Activated naive CD8-positive, alpha-beta T cell treated with anti-CD3 and anti-CD28 coated beads for 36 hours (primary cell): ENCODE data around the gene UVRAG. TPM values are rescaled to one million over a fixed set of nuclear protein-coding genes. Genes with fewer than 3 reads are reported as not detected.

Experiments
- DNase-seq: peaks from one replicate; pipeline ENCODE4 v3.0.0; 2021
- H3K27ac Mint-ChIP-seq: one replicate; pipeline ENCODE4 v1.8.0; 2022; ENCODE audit warnings: mild to moderate bottlenecking, moderate library complexity, mixed read lengths
- H3K27me3 Mint-ChIP-seq: one replicate; pipeline ENCODE4 v1.8.0; 2022; ENCODE audit warnings: mild to moderate bottlenecking, mixed read lengths
- H3K36me3 Mint-ChIP-seq: one replicate; pipeline ENCODE4 v1.8.0; 2021; ENCODE audit warnings: mild to moderate bottlenecking, mixed read lengths
- H3K4me1 Mint-ChIP-seq: one replicate; pipeline ENCODE4 v1.8.0; 2021; ENCODE audit warnings: mixed read lengths
- H3K4me3 Mint-ChIP-seq: one replicate; pipeline ENCODE4 v1.8.0; 2022; ENCODE audit warnings: mild to moderate bottlenecking, moderate library complexity, mixed read lengths
- H3K9me3 Mint-ChIP-seq: one replicate; pipeline ENCODE4 v1.8.0; 2022; ENCODE audit warnings: mixed read lengths
- total RNA-seq, 2 experiments: library from RNA; stranded (reverse); gene quantifications; one replicate each; pipeline ENCODE4 v1.2.3, GENCODE V29; 2021

The UVRAG gene
- total RNA-seq, 2 experiments from 2014 or later = 16.8 to 17.7 TPM

DNA sequence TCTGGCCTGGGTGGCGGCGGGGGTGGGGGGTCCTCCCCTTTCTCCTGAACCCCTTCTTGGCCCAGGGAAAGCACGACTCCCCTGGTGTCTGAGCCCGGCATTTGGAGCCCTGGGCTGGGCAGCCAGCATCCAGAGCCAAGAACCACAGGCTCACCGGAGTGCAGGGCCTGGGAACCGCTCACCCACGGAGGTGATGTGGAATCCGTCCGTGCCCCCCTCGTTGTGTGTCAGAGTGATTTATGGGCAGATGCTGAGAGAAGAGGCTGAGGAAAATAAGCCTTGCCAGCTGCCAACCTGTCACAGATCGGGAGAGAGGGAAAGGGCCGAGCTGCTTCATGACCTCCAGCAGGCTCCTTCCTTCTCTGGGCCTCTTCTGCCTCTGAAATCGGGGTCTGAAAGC, 357.6 kb downstream of the UVRAG start:
- H3K27me3 Mint-ChIP-seq = peaks cover 6% of the 10 kb centered on the region
- no peak overlapping the region for H3K4me3 Mint-ChIP-seq
- H3K4me1 Mint-ChIP-seq = peaks cover 7% of the 10 kb centered on the region
- no peaks in the 10 kb centered on the region for H3K9me3 Mint-ChIP-seq
- H3K36me3 Mint-ChIP-seq = no peaks in the 10 kb centered on the region
- no peak overlapping the region for H3K27ac Mint-ChIP-seq
- no peak for DNase-seq

DNA sequence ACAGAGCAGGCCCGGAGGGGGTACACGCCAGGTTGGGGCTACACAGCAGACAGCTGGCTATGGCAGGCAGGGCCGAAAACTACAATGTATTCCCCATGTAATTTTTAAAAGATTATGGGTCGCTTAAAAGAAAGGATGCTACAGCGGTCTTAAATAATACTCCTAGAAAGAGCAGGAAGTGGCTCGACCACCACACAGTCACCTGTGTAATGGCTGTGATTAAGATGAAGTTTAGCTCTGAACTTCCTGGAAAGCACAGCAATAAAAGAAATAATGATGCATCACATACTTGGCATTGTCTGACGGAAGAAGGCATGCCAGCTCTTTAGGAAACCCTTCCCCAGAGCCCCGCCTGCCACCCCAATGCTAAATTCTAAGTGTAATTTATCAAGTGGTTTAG, 358.7 kb downstream of the UVRAG start:
- Mint-ChIP-seq H3K9me3 (no peaks in the 10 kb centered on the region), H3K4me1 (peaks cover 7% of the 10 kb centered on the region), H3K27me3 (no peaks in the 10 kb centered on the region), H3K36me3 (no peaks in the 10 kb centered on the region), H3K27ac (no peak overlapping the region), H3K4me3 (no peak overlapping the region)
- DNase-seq = no peak

DNA sequence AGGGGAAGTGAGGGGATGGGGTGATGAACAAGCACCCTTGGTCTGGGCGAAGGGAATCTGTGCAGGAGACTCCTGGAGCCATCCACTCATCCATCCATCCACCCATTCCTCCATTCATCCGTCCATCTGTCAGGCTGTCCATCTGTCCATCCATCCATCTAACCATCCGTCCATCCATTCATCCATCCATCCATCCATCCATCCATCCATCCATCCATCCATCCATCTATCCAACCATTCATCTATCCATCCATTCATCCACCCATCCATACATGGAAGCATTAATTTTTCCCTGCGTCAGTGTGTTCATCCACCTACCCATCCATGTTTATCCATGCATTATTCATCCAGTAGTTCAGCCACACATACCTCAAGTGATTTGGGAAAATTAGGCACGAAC, 359.3 kb downstream of the UVRAG start:
- H3K36me3 Mint-ChIP-seq = no peaks in the 10 kb centered on the region
- H3K9me3 Mint-ChIP-seq = no peaks in the 10 kb centered on the region
- DNase-seq = no peak
- no peaks in the 10 kb centered on the region for H3K27me3 Mint-ChIP-seq
- H3K4me1 Mint-ChIP-seq = peaks cover 7% of the 10 kb centered on the region
- H3K4me3 Mint-ChIP-seq = no peak overlapping the region
- H3K27ac Mint-ChIP-seq = no peak overlapping the region

DNA sequence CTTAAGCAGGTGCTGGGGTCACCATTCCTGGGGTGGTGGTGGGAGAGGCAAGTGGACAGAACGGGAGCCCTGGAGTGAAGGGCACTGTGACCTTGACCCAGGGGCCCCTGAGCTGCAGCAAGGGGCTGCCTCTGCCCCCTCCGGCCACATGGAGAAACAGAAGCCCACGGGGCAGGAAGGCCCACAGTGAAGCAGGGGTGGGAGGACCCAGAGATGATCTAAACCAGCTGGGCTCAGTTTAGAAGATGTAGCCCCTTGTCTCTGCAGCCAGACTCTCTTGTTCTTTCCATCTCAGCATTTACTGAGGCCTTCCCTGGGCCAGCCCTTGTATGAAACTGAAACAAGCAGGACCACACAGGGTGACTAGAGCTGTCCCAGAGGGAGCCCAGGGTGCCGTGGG, 360.8 kb downstream of the UVRAG start:
- H3K36me3 Mint-ChIP-seq = no peaks in the 10 kb centered on the region
- H3K27me3 Mint-ChIP-seq = no peaks in the 10 kb centered on the region
- no peak overlapping the region for H3K4me3 Mint-ChIP-seq
- H3K27ac Mint-ChIP-seq = no peak overlapping the region
- no peaks in the 10 kb centered on the region for H3K9me3 Mint-ChIP-seq
- peaks cover 7% of the 10 kb centered on the region for H3K4me1 Mint-ChIP-seq
- no peak for DNase-seq

DNA sequence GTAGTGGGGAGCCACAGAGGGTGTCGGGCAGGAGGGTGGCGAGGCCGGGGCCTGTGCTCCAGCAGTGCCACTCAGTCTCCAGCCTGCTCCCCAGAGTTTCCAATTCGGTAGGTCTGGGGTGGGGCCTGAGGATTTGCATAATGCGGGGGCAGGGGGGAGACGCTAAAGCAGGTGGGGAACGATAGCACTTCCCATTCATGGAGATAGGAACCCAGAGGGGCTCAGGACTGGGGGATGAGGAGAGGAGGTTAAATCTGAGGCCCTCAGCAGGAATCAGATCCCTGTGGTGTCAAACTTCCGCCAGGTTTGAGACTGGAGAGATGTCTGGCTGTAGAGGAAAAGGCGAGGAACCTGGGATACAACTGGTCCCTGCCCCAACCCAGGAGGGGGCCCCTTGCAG, 361.5 kb downstream of the UVRAG start:
- H3K9me3 Mint-ChIP-seq = no peaks in the 10 kb centered on the region
- peaks cover 7% of the 10 kb centered on the region for H3K4me1 Mint-ChIP-seq
- H3K4me3 Mint-ChIP-seq = no peak overlapping the region
- no peaks in the 10 kb centered on the region for H3K36me3 Mint-ChIP-seq
- H3K27ac Mint-ChIP-seq = no peak overlapping the region
- DNase-seq = no peak
- H3K27me3 Mint-ChIP-seq = no peaks in the 10 kb centered on the region

DNA sequence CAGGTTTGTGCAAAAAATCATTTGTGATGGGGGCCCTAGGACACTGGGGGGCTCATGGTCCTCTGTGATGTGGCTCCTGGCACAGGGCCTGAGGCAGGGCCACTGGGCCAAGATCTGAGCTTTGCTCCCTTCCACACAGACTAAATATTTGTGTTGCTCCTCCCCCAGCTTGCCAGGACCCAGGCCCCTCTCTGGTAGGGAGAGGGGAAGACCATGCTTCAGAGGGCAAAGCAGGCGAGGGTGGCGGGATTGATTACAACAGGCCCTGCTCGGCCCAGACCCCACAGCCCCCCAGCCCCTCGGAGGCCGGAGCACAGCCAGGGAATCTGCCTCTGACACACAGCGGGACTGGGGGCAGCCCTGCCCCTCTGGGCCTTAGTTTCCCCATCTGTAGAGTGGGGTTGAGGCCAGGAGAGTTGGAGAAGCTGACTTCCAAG, 362.3 kb downstream of the UVRAG start:
- Mint-ChIP-seq H3K27ac (no peak overlapping the region), H3K4me3 (no peak overlapping the region), H3K4me1 (peaks cover 7% of the 10 kb centered on the region), H3K36me3 (no peaks in the 10 kb centered on the region), H3K27me3 (no peaks in the 10 kb centered on the region), H3K9me3 (no peaks in the 10 kb centered on the region)
- DNase-seq = no peak

DNA sequence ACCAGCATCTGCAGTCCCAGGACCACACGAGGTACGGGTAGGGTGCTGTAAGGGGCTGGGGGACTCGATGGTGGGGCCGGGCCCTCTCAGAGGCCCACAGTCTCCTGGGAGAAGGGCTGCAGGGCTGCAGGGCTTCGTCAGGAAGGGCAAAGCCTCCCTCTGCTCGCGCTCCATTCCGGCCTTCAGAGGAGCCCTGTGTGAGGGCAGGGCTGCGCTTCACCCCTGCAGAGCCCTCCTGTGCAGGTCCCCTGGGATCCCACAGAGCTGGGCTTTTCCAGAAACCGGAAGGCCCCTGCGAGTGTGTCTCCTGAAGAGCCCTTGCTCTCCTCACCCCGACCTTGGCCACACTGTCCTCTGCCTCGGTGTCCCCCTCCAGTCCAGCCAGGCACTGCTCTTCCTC, 364.1 kb downstream of the UVRAG start:
- no peak overlapping the region for H3K4me3 Mint-ChIP-seq
- no peaks in the 10 kb centered on the region for H3K36me3 Mint-ChIP-seq
- no peaks in the 10 kb centered on the region for H3K4me1 Mint-ChIP-seq
- DNase-seq = no peak
- no peaks in the 10 kb centered on the region for H3K27me3 Mint-ChIP-seq
- H3K9me3 Mint-ChIP-seq = no peaks in the 10 kb centered on the region
- no peak overlapping the region for H3K27ac Mint-ChIP-seq

DNA sequence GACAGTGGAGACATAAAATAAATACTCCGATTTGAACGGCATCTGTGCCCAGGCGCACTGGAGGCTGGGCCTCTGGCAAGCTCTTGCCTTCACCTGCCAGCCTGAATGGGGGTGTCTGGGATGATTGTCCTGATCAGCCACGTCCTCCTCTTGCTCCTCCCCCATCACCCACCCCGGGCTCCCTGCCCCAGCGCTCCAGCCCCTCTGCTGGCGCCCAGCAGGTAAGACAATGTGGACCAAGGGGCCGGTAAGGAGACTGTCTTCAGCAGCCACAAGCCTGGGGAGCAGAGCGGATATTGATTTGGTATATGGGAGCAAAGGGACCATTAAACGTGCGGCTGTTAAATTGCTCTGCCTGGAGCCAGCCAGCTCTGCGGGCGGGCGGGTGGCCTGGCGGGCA, 366.4 kb downstream of the UVRAG start:
- Mint-ChIP-seq H3K9me3 (no peaks in the 10 kb centered on the region), H3K4me1 (no peaks in the 10 kb centered on the region), H3K27ac (no peak overlapping the region), H3K4me3 (no peak overlapping the region), H3K36me3 (no peaks in the 10 kb centered on the region), H3K27me3 (no peaks in the 10 kb centered on the region)
- DNase-seq = no peak

DNA sequence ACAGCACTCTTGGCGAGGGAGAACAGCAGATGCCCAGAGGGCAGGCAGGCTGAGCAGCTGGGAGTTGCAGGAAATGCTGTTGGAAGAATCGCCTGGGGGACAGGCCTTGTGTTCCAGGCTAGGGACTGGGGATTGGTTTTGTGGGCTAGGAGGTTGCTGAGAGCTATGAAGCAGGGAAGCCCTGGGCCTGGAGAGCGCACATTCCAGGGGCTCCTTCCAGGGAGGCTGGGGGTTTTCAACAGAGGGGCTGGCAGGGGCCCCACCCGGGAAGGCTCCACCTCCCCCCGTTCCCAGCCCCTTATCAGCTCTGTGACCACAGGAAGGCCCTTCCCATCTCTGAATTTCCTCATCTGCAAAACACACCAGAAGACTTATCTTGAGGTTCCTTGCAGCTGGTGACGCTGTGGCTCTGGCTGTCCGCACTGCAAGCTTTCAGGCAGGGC, 369.6 kb downstream of the UVRAG start:
- no peak overlapping the region for H3K27ac Mint-ChIP-seq
- no peaks in the 10 kb centered on the region for H3K27me3 Mint-ChIP-seq
- no peak overlapping the region for H3K4me3 Mint-ChIP-seq
- H3K4me1 Mint-ChIP-seq = no peaks in the 10 kb centered on the region
- no peaks in the 10 kb centered on the region for H3K9me3 Mint-ChIP-seq
- H3K36me3 Mint-ChIP-seq = no peaks in the 10 kb centered on the region
- DNase-seq = no peak

DNA sequence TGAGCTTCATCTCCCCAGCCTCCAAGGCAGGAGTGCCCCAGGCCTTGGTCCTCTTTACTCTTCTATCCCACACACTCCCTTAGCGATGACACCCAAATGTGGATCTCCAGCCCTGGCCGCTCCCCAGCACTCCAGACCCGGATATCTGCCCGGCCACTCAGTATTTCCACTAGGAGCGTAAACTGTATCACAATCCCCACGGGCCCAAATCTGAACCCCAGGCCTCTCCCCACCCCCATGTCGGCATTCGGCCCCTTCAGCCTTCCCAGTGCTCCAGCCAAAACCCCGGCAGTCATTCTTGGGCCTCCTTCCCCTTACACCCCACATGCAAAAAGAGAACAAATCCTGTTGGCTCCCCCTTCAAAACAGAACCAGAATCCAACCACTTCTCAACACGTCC, 370.5 kb downstream of the UVRAG start:
- DNase-seq = no peak
- H3K4me3 Mint-ChIP-seq = no peak overlapping the region
- no peaks in the 10 kb centered on the region for H3K4me1 Mint-ChIP-seq
- no peak overlapping the region for H3K27ac Mint-ChIP-seq
- H3K9me3 Mint-ChIP-seq = no peaks in the 10 kb centered on the region
- no peaks in the 10 kb centered on the region for H3K27me3 Mint-ChIP-seq
- no peaks in the 10 kb centered on the region for H3K36me3 Mint-ChIP-seq

DNA sequence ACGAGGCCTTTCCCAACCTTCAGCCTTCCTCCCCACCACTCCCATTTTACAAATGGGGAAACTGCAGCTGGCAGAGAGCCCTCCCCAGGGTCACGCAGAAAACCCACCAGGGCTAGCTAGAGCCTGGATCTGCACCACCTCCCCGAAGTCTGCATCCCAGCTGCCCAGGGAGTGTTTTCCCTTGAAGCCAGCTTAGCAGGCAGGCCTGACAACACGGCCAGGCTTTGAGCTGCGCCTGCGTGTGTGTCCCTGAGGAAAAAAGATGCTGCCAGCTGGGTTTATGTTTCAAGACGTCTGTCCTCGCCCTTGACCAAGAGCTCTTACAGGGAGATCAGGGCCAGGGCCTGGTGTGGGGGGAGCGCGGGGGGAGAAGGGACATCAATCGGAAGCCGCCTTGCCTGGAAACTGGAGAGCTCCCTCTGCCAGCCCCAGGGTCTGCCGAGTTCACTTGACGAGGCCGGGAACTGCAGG, 371.0 kb downstream of the UVRAG start:
- Mint-ChIP-seq H3K9me3 (no peaks in the 10 kb centered on the region), H3K27me3 (no peaks in the 10 kb centered on the region), H3K36me3 (no peaks in the 10 kb centered on the region), H3K4me1 (no peaks in the 10 kb centered on the region), H3K4me3 (no peak overlapping the region), H3K27ac (no peak overlapping the region)
- no peak for DNase-seq

DNA sequence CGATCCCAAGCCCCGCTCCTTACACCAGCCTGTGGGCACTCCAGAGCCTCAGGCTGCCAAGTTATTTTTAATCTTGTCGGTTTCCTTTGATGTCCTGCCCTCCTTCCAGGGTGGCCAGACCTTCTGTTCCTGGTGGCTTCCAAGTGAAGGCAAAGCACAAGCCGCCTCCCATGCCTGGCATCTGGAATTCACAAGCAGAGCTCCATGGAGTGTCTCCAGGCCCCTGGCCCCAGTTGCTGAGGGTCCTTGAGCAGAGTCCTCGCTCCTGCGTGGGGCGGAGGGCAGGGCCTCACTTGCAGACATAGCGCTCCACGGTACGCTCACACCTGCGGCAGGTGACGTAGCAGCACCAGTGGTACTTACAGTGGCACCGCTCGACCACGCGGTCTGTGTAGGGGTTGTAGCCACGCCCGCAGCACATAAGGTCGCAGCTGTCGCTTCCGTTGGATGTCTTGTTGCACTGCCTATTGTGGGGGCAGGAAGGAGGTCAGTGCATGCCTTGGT, 371.8 kb downstream of the UVRAG start:
- no peak overlapping the region for H3K27ac Mint-ChIP-seq

DNA sequence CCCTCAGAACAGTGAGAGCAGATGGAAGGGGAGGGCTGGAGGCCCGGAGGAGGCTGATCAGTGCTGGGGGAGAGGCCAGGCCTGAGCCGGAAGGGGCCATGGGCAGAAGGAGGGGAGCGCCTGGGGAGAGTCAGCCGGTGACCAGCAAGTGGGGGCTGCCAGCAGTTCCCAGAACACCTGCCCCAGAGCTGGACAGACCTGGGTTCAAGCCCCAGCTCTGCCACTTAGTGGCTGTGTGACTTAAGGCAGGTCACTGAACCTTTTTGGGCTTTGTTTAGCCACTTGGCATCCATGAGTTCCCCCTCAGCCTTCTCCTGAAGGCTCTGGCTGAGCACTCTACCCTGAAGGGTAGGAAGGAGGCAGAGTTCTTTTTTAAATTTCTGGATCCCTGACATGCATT, 373.9 kb downstream of the UVRAG start:
- H3K9me3 Mint-ChIP-seq = no peaks in the 10 kb centered on the region
- no peaks in the 10 kb centered on the region for H3K4me1 Mint-ChIP-seq
- no peaks in the 10 kb centered on the region for H3K27me3 Mint-ChIP-seq
- no peak for DNase-seq
- no peak overlapping the region for H3K27ac Mint-ChIP-seq
- no peak overlapping the region for H3K4me3 Mint-ChIP-seq
- no peaks in the 10 kb centered on the region for H3K36me3 Mint-ChIP-seq

More for the DNA sequence above, 371.8 kb downstream of the UVRAG start:
- no peaks in the 10 kb centered on the region for H3K4me1 Mint-ChIP-seq
- H3K9me3 Mint-ChIP-seq = no peaks in the 10 kb centered on the region
- no peaks in the 10 kb centered on the region for H3K36me3 Mint-ChIP-seq
- H3K27me3 Mint-ChIP-seq = no peaks in the 10 kb centered on the region
- no peak overlapping the region for H3K4me3 Mint-ChIP-seq
- no peak for DNase-seq

DNA sequence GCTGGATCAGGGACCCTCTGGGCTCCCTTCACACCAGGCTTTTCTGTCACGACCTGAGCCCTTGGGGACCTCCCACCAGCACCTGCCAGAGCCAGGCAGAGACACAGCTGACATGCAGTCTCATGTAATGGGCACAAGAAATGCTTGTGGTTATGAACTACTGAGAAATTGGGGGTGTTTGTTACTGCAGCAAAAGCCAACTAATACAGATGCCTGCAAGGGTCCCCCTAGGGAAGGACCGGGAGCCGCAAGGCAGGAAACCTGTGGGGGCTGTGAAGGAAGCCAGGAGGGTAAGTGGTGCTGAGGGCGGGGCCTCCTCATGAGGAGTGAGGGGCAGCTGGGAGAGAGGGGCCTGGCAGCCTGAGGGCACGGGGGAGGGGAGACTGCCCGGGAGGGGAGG, 374.7 kb downstream of the UVRAG start:
- no peaks in the 10 kb centered on the region for H3K4me1 Mint-ChIP-seq
- no peak for DNase-seq
- H3K9me3 Mint-ChIP-seq = no peaks in the 10 kb centered on the region
- H3K36me3 Mint-ChIP-seq = no peaks in the 10 kb centered on the region
- H3K27me3 Mint-ChIP-seq = no peaks in the 10 kb centered on the region
- no peak overlapping the region for H3K4me3 Mint-ChIP-seq
- H3K27ac Mint-ChIP-seq = no peak overlapping the region

DNA sequence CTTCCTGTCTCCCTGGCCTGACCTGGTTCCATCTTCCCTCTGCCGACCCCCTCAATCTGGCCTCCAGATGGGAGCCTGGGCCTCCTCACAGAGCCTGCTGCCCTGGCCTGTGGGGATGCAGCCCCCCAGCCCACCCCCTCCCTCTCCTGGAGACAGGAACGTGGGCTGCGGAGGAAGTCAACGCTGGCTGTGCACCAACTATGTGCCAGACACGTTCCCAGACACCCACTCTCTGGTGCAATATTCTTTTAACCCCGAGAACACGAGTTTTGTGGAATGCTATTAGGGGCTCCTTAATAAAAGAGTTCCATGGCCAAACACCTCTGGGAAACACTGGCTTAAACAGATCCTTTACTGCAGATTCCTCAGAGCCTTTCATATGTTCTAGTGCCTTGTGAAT, 375.4 kb downstream of the UVRAG start:
- Mint-ChIP-seq H3K9me3 (no peaks in the 10 kb centered on the region), H3K4me3 (no peak overlapping the region)

More for the DNA sequence above, 375.4 kb downstream of the UVRAG start:
- Mint-ChIP-seq H3K27me3 (no peaks in the 10 kb centered on the region), H3K4me1 (no peaks in the 10 kb centered on the region), H3K36me3 (no peaks in the 10 kb centered on the region), H3K27ac (no peak overlapping the region)
- DNase-seq = no peak
